GM23338 (cell line): Measurements from ENCODE around the gene PRKACA.

Experiments
- CREB1 ChIP-seq: fragments of 250-450 bp; sonication (Bioruptor Pico); IDR thresholded peaks from 2 replicates; pipeline ENCODE4 v1.5.0; 2020; ENCODE audit warnings: low read depth, mild to moderate bottlenecking, moderate library complexity
- CTCF ChIP-seq, 2 experiments: fragments of 200-600 bp in 1 of 2; sonication (generic) in 1 of 2; conservative IDR thresholded peaks; 2 replicates each; pipeline versions ENCODE4 v1.5.1 to v1.6.1; 2016 to 2017; ENCODE audit warnings: antibody characterized with exemption in 2 of 2, low read depth in 2 of 2, mild to moderate bottlenecking in 2 of 2, moderate library complexity in 1 of 2
- EZH2 ChIP-seq: fragments of 200-600 bp; sonication (generic); IDR thresholded peaks from one replicate; pipeline ENCODE4 v1.8.0; 2017; ENCODE audit warnings: antibody characterized with exemption, mild to moderate bottlenecking, low read depth; ENCODE audit not compliant: unreplicated experiment
- EZH2phosphoT487 ChIP-seq: fragments of 200-600 bp; sonication (generic); IDR thresholded peaks from one replicate; pipeline ENCODE4 v1.8.1; 2018; ENCODE audit warnings: antibody characterized with exemption; ENCODE audit not compliant: unreplicated experiment
- JUNB ChIP-seq: IDR thresholded peaks from one replicate; pipeline ENCODE4 v1.6.1; 2016; ENCODE audit warnings: antibody characterized with exemption; ENCODE audit not compliant: unreplicated experiment
- POLR2AphosphoS5 ChIP-seq: IDR thresholded peaks from 2 replicates; pipeline ENCODE4 v1.6.1; 2016; ENCODE audit warnings: antibody characterized with exemption, low read depth
- STAT1 ChIP-seq: IDR thresholded peaks from one replicate; pipeline ENCODE4 v1.6.1; 2016; ENCODE audit warnings: antibody characterized with exemption; ENCODE audit not compliant: unreplicated experiment
- ZNF114 ChIP-seq: fragments of 250-450 bp; sonication (Bioruptor Pico); IDR thresholded peaks from 2 replicates; pipeline ENCODE4 v1.5.0; 2020; ENCODE audit warnings: mild to moderate bottlenecking, moderate library complexity
- ZNF331 ChIP-seq: fragments of 250-450 bp; sonication (Bioruptor Pico); IDR thresholded peaks from 2 replicates; pipeline ENCODE4 v1.5.0; 2020; ENCODE audit warnings: low read depth, mild to moderate bottlenecking, moderate library complexity
- ZNF462 ChIP-seq: fragments of 250-450 bp; sonication (Bioruptor Pico); IDR thresholded peaks from 2 replicates; pipeline ENCODE4 v1.5.0; 2020; ENCODE audit warnings: mild to moderate bottlenecking, moderate library complexity
- TF ChIP-seq, protein P1 (sequence below): IDR thresholded peaks from 2 replicates; pipeline ENCODE4 v1.6.1; 2016; ENCODE audit warnings: antibody characterized with exemption
- TF ChIP-seq, protein P2 (sequence below): IDR thresholded peaks from one replicate; pipeline ENCODE4 v1.6.1; 2018; ENCODE audit warnings: antibody characterized with exemption; ENCODE audit not compliant: unreplicated experiment

GRCh38 chr19:14119644-14120496 is 2.3 kb upstream of the PRKACA start:
- TF ChIP-seq CTCF (conservative IDR thresholded peaks at IDR 0.05; ENCODE audit: low read depth in 2 of 2) (no peak), POLR2AphosphoS5 (no peak), ZNF462 (no peak), EZH2phosphoT487 (no peak), EZH2 (no peak), ZNF331 (CRISPR knock-in tag) (no peak), JUNB (no peak), STAT1 (no peak), CREB1 (CRISPR knock-in tag) (no peak), ZNF114 (CRISPR knock-in tag) (no peak)
- TF ChIP-seq, protein P1, sequence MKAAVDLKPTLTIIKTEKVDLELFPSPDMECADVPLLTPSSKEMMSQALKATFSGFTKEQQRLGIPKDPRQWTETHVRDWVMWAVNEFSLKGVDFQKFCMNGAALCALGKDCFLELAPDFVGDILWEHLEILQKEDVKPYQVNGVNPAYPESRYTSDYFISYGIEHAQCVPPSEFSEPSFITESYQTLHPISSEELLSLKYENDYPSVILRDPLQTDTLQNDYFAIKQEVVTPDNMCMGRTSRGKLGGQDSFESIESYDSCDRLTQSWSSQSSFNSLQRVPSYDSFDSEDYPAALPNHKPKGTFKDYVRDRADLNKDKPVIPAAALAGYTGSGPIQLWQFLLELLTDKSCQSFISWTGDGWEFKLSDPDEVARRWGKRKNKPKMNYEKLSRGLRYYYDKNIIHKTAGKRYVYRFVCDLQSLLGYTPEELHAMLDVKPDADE, result no peak
- TF ChIP-seq, protein P2, sequence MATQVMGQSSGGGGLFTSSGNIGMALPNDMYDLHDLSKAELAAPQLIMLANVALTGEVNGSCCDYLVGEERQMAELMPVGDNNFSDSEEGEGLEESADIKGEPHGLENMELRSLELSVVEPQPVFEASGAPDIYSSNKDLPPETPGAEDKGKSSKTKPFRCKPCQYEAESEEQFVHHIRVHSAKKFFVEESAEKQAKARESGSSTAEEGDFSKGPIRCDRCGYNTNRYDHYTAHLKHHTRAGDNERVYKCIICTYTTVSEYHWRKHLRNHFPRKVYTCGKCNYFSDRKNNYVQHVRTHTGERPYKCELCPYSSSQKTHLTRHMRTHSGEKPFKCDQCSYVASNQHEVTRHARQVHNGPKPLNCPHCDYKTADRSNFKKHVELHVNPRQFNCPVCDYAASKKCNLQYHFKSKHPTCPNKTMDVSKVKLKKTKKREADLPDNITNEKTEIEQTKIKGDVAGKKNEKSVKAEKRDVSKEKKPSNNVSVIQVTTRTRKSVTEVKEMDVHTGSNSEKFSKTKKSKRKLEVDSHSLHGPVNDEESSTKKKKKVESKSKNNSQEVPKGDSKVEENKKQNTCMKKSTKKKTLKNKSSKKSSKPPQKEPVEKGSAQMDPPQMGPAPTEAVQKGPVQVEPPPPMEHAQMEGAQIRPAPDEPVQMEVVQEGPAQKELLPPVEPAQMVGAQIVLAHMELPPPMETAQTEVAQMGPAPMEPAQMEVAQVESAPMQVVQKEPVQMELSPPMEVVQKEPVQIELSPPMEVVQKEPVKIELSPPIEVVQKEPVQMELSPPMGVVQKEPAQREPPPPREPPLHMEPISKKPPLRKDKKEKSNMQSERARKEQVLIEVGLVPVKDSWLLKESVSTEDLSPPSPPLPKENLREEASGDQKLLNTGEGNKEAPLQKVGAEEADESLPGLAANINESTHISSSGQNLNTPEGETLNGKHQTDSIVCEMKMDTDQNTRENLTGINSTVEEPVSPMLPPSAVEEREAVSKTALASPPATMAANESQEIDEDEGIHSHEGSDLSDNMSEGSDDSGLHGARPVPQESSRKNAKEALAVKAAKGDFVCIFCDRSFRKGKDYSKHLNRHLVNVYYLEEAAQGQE, result no peak
